Stimulated activated CD4-positive, alpha-beta T cell treated with anti-CD3 and anti-CD28 coated beads, Interleukin-1b, Interleukin-23, amount 100 ng/mL, for 1 hour (primary cell): ENCODE results near the gene RYR2.

Source experiments
- DNase-seq, 2 donors: peaks; one replicate each; pipeline ENCODE4 v3.0.0-alpha.2; 2020; ENCODE audit warnings: low read depth in 2 of 2

The RYR2 gene

DNA sequence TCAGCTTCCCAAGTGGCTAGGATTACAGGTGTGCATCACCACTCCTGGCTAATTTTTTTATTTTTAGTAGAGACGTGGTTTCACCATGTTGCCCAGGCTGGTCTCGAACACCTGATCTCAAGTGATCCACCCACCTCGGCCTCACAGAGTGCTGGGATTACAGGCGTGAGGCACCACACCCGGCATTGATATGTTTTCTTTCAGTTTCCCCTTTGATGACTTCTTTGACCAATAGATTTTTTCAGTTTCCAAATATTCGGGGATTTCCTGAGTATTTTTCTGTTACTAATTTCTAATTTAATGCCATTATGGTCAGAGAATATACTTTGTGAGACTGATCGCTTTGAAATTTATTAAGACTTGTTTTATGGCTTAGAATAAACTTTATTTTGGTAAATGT lies 406.1 kb downstream of the RYR2 start:
- DNase-seq, result no peak

DNA sequence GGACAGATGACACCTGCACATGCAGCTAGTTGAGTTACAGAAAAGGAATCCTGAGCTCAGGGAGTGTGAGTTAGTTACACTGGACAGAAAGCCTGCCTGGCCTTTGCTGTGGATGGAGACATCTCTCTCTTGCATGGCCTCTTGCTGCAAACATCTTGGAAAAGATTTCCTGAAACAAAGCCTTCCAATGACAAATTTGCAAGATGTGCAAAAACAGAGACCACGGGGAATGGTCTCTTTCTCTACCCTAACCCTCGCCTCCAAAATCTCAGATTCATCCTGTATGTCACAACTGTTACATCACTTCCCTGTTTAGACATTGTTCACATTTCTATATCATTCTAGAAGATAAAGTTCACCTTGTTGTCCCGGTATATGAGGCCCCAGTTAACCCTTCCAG lies 415.6 kb downstream of the RYR2 start:
- DNase-seq, result no peak

GRCh38 chr1:237467320-237467719 lies 425.3 kb downstream of the RYR2 start:
- DNase-seq, result no peak

DNA sequence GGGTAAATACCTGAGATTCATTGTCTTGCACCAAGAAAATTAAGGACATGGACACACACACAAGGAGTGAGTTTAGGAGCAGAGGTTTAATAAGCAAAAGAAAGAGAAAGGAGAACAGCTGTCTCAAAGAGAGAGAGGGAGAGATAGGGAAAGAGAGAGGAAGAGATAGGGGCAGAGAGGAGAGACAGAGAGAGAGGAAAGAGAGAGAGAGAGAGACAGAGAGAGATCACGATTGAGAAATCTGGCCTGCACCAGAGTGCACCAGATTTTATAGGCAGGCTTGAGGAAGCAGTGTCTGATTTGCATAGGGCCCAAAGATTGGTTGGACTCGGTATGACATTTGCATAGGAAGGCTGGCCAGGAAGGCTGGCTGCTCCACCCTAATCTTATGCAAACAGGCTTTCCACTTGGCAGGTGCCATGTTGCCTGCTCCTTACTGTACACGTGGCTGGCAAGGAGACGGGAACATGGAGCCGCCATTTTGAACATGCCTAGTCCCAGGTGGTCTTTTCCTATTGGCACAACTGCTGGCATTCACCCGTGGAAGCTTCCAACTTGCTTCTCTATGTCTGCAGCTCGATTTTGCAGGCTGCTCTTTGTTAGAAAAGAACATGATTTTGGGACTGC lies 428.8 kb downstream of the RYR2 start:
- DNase-seq, result no peak

GRCh38 chr1:237471377-237471776 lies 429.4 kb downstream of the RYR2 start:
- no peak for DNase-seq

DNA sequence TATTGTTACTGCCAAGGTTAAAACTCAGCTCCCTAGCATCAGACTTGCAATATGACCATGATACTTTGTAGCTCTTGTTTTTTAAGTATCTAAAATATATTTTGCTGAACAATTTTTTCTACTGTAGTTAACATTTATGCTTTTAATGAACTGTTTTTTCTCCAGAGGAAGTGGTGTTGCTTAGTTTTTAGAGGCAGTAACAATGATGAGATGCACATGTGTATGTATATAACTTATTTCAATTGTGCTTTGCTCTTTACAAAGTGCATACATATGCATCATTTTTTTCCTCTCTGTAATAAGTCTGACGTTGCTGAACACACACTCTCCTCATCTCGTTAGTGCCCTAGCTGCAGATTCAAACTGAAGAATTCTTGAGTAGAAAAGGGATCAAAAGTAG lies 430.0 kb downstream of the RYR2 start:
- DNase-seq, result no peak

GRCh38 chr1:237473854-237474253 lies 431.9 kb downstream of the RYR2 start:
- no peak for DNase-seq

DNA sequence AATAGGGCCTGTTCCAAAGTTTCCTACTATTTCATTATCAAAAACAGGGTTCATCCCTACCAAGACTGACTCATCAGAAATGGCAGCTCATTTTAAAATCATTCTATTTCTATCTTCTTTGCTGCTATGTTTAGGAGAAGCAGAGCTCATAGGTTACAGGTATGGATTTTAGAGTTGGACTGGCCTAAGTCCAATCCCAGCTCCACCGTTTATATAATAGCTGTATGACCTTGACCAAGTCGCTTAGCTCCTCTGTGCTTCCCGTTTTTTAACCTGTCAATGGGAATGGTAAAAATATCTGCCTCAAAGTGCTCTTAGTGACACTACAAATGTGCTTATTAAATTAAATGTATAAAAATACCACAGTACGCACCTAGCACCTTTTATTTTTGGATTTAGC lies 436.1 kb downstream of the RYR2 start:
- DNase-seq, result no peak

DNA sequence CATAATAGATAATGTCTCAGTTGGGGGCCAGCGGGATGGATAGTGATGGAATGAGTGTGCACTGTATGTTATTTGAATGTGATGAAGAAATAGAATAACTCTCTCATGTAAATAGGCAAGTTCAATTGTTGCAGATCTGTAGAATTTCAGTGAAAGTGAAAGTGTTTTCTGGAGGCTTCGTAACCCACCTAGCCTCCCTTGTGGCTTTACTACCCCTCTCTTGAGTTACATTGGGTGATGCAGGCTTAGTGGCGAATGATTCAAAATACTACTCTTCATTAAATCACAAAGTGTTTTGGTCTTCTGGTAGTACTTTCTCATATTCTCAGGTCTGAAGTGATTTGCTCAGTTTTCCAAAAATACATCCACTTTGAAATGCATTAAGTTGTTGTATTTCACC lies 436.9 kb downstream of the RYR2 start:
- DNase-seq, result no peak

GRCh38 chr1:237482777-237483176 lies 440.8 kb downstream of the RYR2 start:
- DNase-seq, result no peak

- DNase-seq, result no peak
Measured at GRCh38 chr1:237492359-237492758, 450.4 kb downstream of the RYR2 start.

DNA sequence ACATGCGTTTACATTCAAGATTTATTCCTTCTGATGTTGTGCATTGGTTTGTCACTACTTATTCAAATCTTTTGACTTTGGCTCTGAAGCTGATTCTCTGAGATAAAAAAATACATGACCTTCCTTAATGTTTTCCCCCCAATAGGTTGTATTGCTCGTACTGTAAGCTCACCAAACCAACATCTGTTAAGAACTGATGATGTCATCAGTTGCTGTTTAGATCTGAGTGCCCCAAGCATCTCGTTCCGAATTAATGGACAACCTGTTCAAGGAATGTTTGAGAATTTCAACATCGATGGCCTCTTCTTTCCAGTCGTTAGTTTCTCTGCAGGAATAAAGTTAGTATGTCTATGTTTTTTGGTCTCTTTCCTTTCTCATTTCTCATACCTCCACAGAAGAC lies 458.6 kb downstream of the RYR2 start:
- no peak for DNase-seq

- no peak for DNase-seq
Measured at GRCh38 chr1:237503292-237503691, 461.3 kb downstream of the RYR2 start.

GRCh38 chr1:237507005-237507404 lies 465.0 kb downstream of the RYR2 start:
- no peak for DNase-seq

GRCh38 chr1:237509748-237510147 lies 467.8 kb downstream of the RYR2 start:
- DNase-seq, result no peak

- DNase-seq, result no peak
Measured at GRCh38 chr1:237525102-237525501, 483.1 kb downstream of the RYR2 start.

- DNase-seq, result no peak
Measured at GRCh38 chr1:237527761-237528160, 485.8 kb downstream of the RYR2 start.

DNA sequence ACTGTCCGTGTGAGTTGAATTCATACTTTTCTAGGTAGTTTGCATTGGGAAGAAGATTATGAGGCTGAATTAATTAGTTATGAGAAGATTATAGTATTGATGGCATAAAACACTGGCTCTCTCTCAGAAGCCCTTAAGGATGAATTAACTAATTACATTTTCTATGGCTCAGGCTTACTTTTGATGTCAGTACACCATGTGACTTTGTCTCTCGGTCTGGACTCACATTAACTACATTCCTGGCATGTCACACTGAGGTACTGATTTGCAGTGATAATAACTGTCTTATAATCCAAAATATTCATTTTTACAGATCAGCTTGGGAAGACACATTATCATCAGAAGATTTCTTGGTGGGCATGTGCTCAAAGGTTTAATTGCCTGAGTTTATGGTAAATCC lies 486.6 kb downstream of the RYR2 start:
- DNase-seq, result no peak

GRCh38 chr1:237539055-237539454 lies 497.1 kb downstream of the RYR2 start:
- DNase-seq, result no peak

GRCh38 chr1:237542525-237543418 lies 500.8 kb downstream of the RYR2 start:
- DNase-seq, result no peak

DNA sequence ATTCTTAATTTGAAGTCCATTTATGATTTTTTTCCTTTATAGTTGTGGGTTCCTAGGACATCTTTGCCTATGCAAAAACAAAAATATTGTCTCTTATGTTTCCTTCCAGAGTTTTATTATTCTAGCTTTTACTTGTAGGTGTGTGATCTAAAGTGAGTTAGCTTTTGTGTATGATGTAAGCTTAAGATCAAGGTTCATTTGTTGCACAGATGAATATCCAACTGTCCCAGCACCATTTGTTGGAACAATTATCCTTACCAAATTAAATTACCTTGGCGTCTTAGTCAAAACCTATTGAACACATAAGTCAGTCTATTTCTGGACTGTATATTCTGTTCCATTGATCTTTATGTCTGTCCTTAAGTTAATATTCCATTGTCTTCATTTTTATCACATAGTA lies 511.1 kb downstream of the RYR2 start:
- DNase-seq, result no peak

DNA sequence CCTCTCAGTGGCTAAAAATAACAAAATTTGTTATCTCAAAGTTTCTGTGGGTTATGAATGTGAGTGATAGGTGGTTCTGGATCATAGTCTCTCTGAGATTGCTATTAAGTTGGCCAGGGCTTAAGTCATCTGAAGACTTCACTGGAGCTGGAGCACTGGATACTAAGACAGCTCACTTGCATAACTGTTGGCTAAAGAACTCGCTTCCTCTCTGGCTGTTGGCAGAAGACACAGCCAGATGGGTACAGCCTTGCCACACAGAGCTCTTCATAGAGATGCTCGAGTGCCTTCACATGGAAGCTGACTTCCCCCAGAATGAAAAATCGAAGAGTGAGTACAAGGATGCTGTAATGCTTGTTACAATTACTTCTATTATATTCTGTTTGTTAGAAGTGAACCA lies 514.9 kb downstream of the RYR2 start:
- no peak for DNase-seq

- no peak for DNase-seq
Measured at GRCh38 chr1:237562242-237562823, 520.3 kb downstream of the RYR2 start.
